A549 (cell line): ENCODE data around the gene PCYT1A. TPM values are rescaled to one million over a fixed set of nuclear protein-coding genes. Genes with fewer than 3 reads are reported as not detected.

Experiments
- ATAC-seq, 2 experiments: fragments of 200-7000 bp in 1 of 2; fragments of >200 bp in 1 of 2; cut with Nextera tagmentation in 1 of 2; cut with Tn5 transposase in 1 of 2; 3 replicates each; pipeline versions ENCODE4 v1.8.0 to v1.9.1; 2018 to 2020; ENCODE audit warnings: mild to moderate bottlenecking in 1 of 2, moderate library complexity in 1 of 2
- CTCF ChIA-PET: fragments of 300-600 bp; sonication (Branson Sonifier 250); formaldehyde crosslinking; extraction: SDS; loops from one replicate; lab custom pipeline; 2021; ENCODE audit warnings: antibody characterized with exemption, inconsistent platforms; lab: Yijun Ruan, JAX
- POLR2A ChIA-PET: fragments of 350-600 bp; formaldehyde crosslinking; extraction: SDS; loops from one replicate; lab custom pipeline; 2021; ENCODE audit warnings: antibody characterized with exemption, inconsistent platforms; lab: Yijun Ruan, JAX
- DNase-seq, 2 experiments: peaks; one replicate each; pipeline versions ENCODE4 v3.0.0 to v3.0.0-alpha.2; 2011 to 2016; ENCODE audit warnings: low read depth in 1 of 2, low spot score in 1 of 2
- FAIRE-seq: peaks from 2 replicates; lab custom pipeline; 2011; peaks lifted over from hg19 to GRCh38; lab: Jason Lieb, UNC
- H3K27ac ChIP-seq, 2 experiments: fragments of >200 bp; sonication (Bioruptor Twin); formaldehyde crosslinking; 3 replicates each; pipeline ENCODE4 v1.5.1; 2016 to 2017
- H3K4me1 ChIP-seq: fragments of >200 bp; sonication (Bioruptor Twin); formaldehyde crosslinking; 3 replicates; pipeline ENCODE4 v1.6.1; 2016
- H3K4me2 ChIP-seq: fragments of >200 bp; sonication (Bioruptor Twin); formaldehyde crosslinking; 3 replicates; pipeline ENCODE4 v1.6.1; 2016
- H3K4me3 ChIP-seq: fragments of >200 bp; sonication (Bioruptor Twin); formaldehyde crosslinking; 3 replicates; pipeline ENCODE4 v1.5.1; 2016
- H3K9me3 ChIP-seq: fragments of >200 bp; sonication (Bioruptor Twin); formaldehyde crosslinking; 3 replicates; pipeline ENCODE4 v1.6.1; 2016
- BCL3 ChIP-seq: fragments of >200 bp; sonication (Bioruptor Twin); formaldehyde crosslinking; IDR thresholded peaks from 3 replicates; pipeline ENCODE4 v1.6.1; 2016
- CBX2 ChIP-seq: fragments of 200-600 bp; sonication (generic); IDR thresholded peaks from 2 replicates; pipeline ENCODE4 v1.6.1; 2016; ENCODE audit warnings: low read depth, mild to moderate bottlenecking, borderline replicate concordance
- CEBPB ChIP-seq, 2 experiments: fragments of >200 bp in 1 of 2; sonication (Bioruptor Twin) in 1 of 2; formaldehyde crosslinking in 1 of 2; IDR thresholded peaks; 2 replicates each; pipeline ENCODE4 v1.6.1; 2012 to 2016
- CHD2 ChIP-seq: fragments of 150-350 bp; IDR thresholded peaks from 2 replicates; pipeline ENCODE4 v1.6.1; 2014; ENCODE audit warnings: low read length; ENCODE audit not compliant: partially characterized antibody
- CTCF ChIP-seq: fragments of >200 bp; sonication (Bioruptor Twin); formaldehyde crosslinking; IDR thresholded peaks from 3 replicates; pipeline ENCODE4 v1.5.1; 2016
- EHF ChIP-seq: fragments of 250-450 bp; sonication (Bioruptor Pico); IDR thresholded peaks from 2 replicates; pipeline ENCODE4 v1.5.0; 2020; ENCODE audit warnings: mild to moderate bottlenecking
- ELK1 ChIP-seq: fragments of 150-350 bp; IDR thresholded peaks from 2 replicates; pipeline ENCODE4 v1.6.1; 2014; ENCODE audit warnings: low read depth, mild to moderate bottlenecking, low read length
- EP300 ChIP-seq, 2 experiments: fragments of >200 bp; sonication (Bioruptor Twin); formaldehyde crosslinking; IDR thresholded peaks; 2 replicates in 1 of 2; 3 replicates in 1 of 2; pipeline ENCODE4 v1.6.1; 2016 to 2017
- FOXS1 ChIP-seq: fragments of 250-450 bp; sonication (Bioruptor Pico); IDR thresholded peaks from 2 replicates; pipeline ENCODE4 v1.5.0; 2020; ENCODE audit warnings: mild to moderate bottlenecking, moderate library complexity
- GATA3 ChIP-seq: IDR thresholded peaks from 2 replicates; pipeline ENCODE4 v1.6.1; 2012; ENCODE audit warnings: borderline replicate concordance
- HDAC2 ChIP-seq: fragments of 200-600 bp; sonication (generic); IDR thresholded peaks from 2 replicates; pipeline ENCODE4 v1.6.1; 2016
- HOXA7 ChIP-seq: fragments of 250-450 bp; sonication (Bioruptor Pico); IDR thresholded peaks from 2 replicates; pipeline ENCODE4 v1.5.0; 2020; ENCODE audit warnings: mild to moderate bottlenecking, moderate library complexity
- HOXB5 ChIP-seq: fragments of 250-450 bp; sonication (Bioruptor Pico); IDR thresholded peaks from 2 replicates; pipeline ENCODE4 v1.5.0; 2020; ENCODE audit warnings: mild to moderate bottlenecking, moderate library complexity
- JUNB ChIP-seq: fragments of >200 bp; sonication (Bioruptor Twin); formaldehyde crosslinking; IDR thresholded peaks from 2 replicates; pipeline ENCODE4 v1.6.1; 2016
- KDM1A ChIP-seq: fragments of 200-600 bp; sonication (generic); IDR thresholded peaks from 2 replicates; pipeline ENCODE4 v1.6.1; 2016; ENCODE audit warnings: low read depth, mild to moderate bottlenecking
- KDM5A ChIP-seq: fragments of 200-600 bp; sonication (generic); IDR thresholded peaks from 2 replicates; pipeline ENCODE4 v1.6.1; 2016; ENCODE audit warnings: antibody characterized with exemption, mild to moderate bottlenecking
- MAZ ChIP-seq: fragments of 150-350 bp; IDR thresholded peaks from 2 replicates; pipeline ENCODE4 v1.6.1; 2014; ENCODE audit warnings: antibody characterized with exemption, low read depth, low read length, borderline replicate concordance
- NFE2L2 ChIP-seq: fragments of 150-350 bp; conservative IDR thresholded peaks from 2 replicates; pipeline ENCODE4 v1.6.1; 2014; ENCODE audit warnings: low read length
- NR3C1 ChIP-seq: fragments of >200 bp; sonication (Bioruptor Twin); formaldehyde crosslinking; IDR thresholded peaks from 3 replicates; pipeline ENCODE4 v1.6.1; 2017
- PBX3 ChIP-seq: IDR thresholded peaks from 2 replicates; pipeline ENCODE4 v1.6.1; 2012
- PHF8 ChIP-seq: fragments of 200-600 bp; sonication (generic); IDR thresholded peaks from 2 replicates; pipeline ENCODE4 v1.6.1; 2016; ENCODE audit warnings: low read depth, mild to moderate bottlenecking, antibody characterized with exemption, moderate library complexity, borderline replicate concordance
- POLR2A ChIP-seq: IDR thresholded peaks from 2 replicates; pipeline ENCODE4 v1.6.1; 2012; ENCODE audit warnings: mild to moderate bottlenecking, low read length
- RAD21 ChIP-seq, 2 experiments: fragments of >200 bp in 1 of 2; sonication (Bioruptor Twin) in 1 of 2; formaldehyde crosslinking in 1 of 2; IDR thresholded peaks in 1 of 2; conservative IDR thresholded peaks in 1 of 2; 2 replicates in 1 of 2; 3 replicates in 1 of 2; pipeline ENCODE4 v1.6.1; 2012 to 2018; ENCODE audit warnings: inconsistent platforms in 1 of 2
- RCOR1 ChIP-seq: fragments of 150-350 bp; IDR thresholded peaks from 2 replicates; pipeline ENCODE4 v1.6.1; 2014; ENCODE audit warnings: antibody characterized with exemption, low read length, low read depth
- SMC3 ChIP-seq: fragments of >200 bp; sonication (Bioruptor Twin); formaldehyde crosslinking; IDR thresholded peaks from 3 replicates; pipeline ENCODE4 v1.6.1; 2018; ENCODE audit warnings: inconsistent platforms
- SREBF2 ChIP-seq: fragments of 450-650 bp; IDR thresholded peaks from 2 replicates; pipeline ENCODE4 v1.6.1; 2014; ENCODE audit warnings: mild to moderate bottlenecking, moderate library complexity
- USF2 ChIP-seq: fragments of 450-650 bp; IDR thresholded peaks from 2 replicates; pipeline ENCODE4 v1.6.1; 2014; ENCODE audit warnings: antibody characterized with exemption
- ZC3H11A ChIP-seq: fragments of 450-650 bp; IDR thresholded peaks from 2 replicates; pipeline ENCODE4 v1.6.1; 2014; ENCODE audit warnings: antibody characterized with exemption, mild to moderate bottlenecking
- WGBS: methylation state at CpG from one replicate; pipeline ENCODE4 v1.1.6; 2017; ENCODE audit errors: missing lambda C conversion rate; 5-methylcytosine and 5-hydroxymethylcytosine counted together
- polyA plus RNA-seq, 4 experiments: library from polyadenylated mRNA; depleted of rRNA in 3 of 4; stranded (reverse); fragments of >200 nt; fragmentation: RNase III in 1 of 4; extraction: RNeasy Plus Mini Kit Qiagen cat#74134 plus additional on column Dnase treatment in 1 of 4; gene quantifications; 2 replicates in 3 of 4; 3 replicates in 1 of 4; pipeline ENCODE4 v1.2.3, GENCODE V29; 2011 to 2017

Gene PCYT1A
- polyA plus RNA-seq, 2 of the 4 experiments (the other 2 are of a cell fraction) = 41.9 to 45.4 TPM

- Histone ChIP-seq H3K4me2 (no peak overlapping the region), H3K4me1 (no peaks in the 10 kb centered on the region), H3K9me3 (no peaks in the 10 kb centered on the region), H3K4me3 (no peak overlapping the region), H3K27ac (no peak overlapping the region)
- no peak for DNase-seq
- TF ChIP-seq SMC3 (no peak), RAD21 (conservative IDR thresholded peaks at IDR 0.05 in 1 of 2, IDR thresholded peaks at IDR 0.05 in 1 of 2) (no peak), HDAC2 (no peak), EP300 (IDR thresholded peaks at IDR 0.05) (no peak), HOXA7 (no peak), CBX2 (no peak), SREBF2 (no peak), MAZ (no peak), CHD2 (no peak), EHF (CRISPR knock-in tag) (no peak), GATA3 (no peak), NR3C1 (no peak), ZC3H11A (no peak), ELK1 (no peak), PHF8 (no peak), PBX3 (no peak)
- FAIRE-seq = no peak
- POLR2A ChIA-PET = no interaction called here
- CTCF ChIA-PET = no interaction called here
- ATAC-seq = no peak
- 84% methylated on average over 19 of the region's 24 CpGs for WGBS
Measured at GRCh38 chr3:196208942-196209695, 78.4 kb downstream of the PCYT1A start.

GRCh38 chr3:196207833-196208607 is 79.5 kb downstream of the PCYT1A start:
- ATAC-seq (peak; percentile 48 to 78; a peak in 5 of 6 replicates), DNase-seq (peak; percentile 57), FAIRE-seq (no peak)
- Histone ChIP-seq H3K4me3 (peak overlapping the region; percentile 78), H3K4me2 (peak overlapping the region; percentile 98), H3K27ac (peak overlapping the region in 1 of 2 experiments; percentile 72; a peak in 3 of 6 replicates), H3K4me1 (no peaks in the 10 kb centered on the region), H3K9me3 (no peaks in the 10 kb centered on the region)
- TF ChIP-seq BCL3 = no peak
- no peak for TF ChIP-seq HOXA7
- no peak for TF ChIP-seq NFE2L2
- no peak for TF ChIP-seq SMC3
- no peak for TF ChIP-seq KDM1A
- no peak for TF ChIP-seq USF2
- TF ChIP-seq JUNB = no peak
- no peak for TF ChIP-seq RCOR1
- no peak for TF ChIP-seq ZC3H11A
- no peak for TF ChIP-seq CEBPB (IDR thresholded peaks at IDR 0.05)
- no peak for TF ChIP-seq KDM5A
- TF ChIP-seq POLR2A = no peak
- no peak for TF ChIP-seq CTCF
- no peak for TF ChIP-seq FOXS1
- TF ChIP-seq HOXB5 (CRISPR knock-in tag) = no peak
- POLR2A ChIA-PET = no interaction called here
- 30% methylated on average over 32 of the region's 49 CpGs for WGBS
- CTCF ChIA-PET = interaction anchor here (1.5 kb wide), 1 partner anchor 135 kb away, joined by 4 read pairs; no protein-coding TSS in a partner anchor
